Left lung (tissue), 10 donors: Measurements from ENCODE around the gene NME1. TPM values are rescaled to one million over a fixed set of nuclear protein-coding genes. Genes with fewer than 3 reads are reported as not detected.

Experiments
- ATAC-seq: fragments of 200-7000 bp; cut with Tn5 transposase; one replicate; pipeline ENCODE4 v1.9.1; 2020; ENCODE audit warnings: moderate library complexity
- DNase-seq, 4 donors: peaks; one replicate each; pipeline ENCODE4 v3.0.0-alpha.2; 2013 to 2020
- H3K27ac ChIP-seq, 2 donors: fragments of 200-600 bp; sonication (generic) in 1 of 2; one replicate each; pipeline versions ENCODE4 v1.5.0 to v1.8.0; 2020 to 2021
- H3K27me3 ChIP-seq, 2 donors: fragments of 200-600 bp; sonication (generic) in 1 of 2; one replicate each; pipeline versions ENCODE4 v1.5.0 to v1.8.0; 2020 to 2021
- H3K36me3 ChIP-seq, 2 donors: fragments of 200-600 bp; sonication (generic) in 1 of 2; one replicate each; pipeline versions ENCODE4 v1.5.0 to v1.8.0; 2020 to 2021
- H3K4me1 ChIP-seq, 2 donors: fragments of 200-600 bp; one replicate each; pipeline ENCODE4 v1.8.0; 2021
- H3K4me3 ChIP-seq, 2 donors: fragments of 200-600 bp; sonication (generic) in 1 of 2; one replicate each; pipeline versions ENCODE4 v1.5.0 to v1.8.0; 2020 to 2021; ENCODE audit warnings: mild to moderate bottlenecking in 1 of 2
- H3K9me3 ChIP-seq, 2 donors: fragments of 200-600 bp; sonication (generic) in 1 of 2; one replicate each; pipeline versions ENCODE4 v1.5.0 to v1.8.0; 2020 to 2021
- CTCF ChIP-seq, 2 donors: fragments of 200-600 bp; sonication (generic) in 1 of 2; IDR thresholded peaks; one replicate each; pipeline versions ENCODE4 v1.5.0 to v1.8.0; 2021; ENCODE audit warnings: antibody characterized with exemption in 2 of 2
- intact Hi-C, 2 donors: fragments of 100-400 bp; cut with DNase I; formaldehyde crosslinking; loops; one replicate each; pipeline versions ENCODE4 v1.11.2 to v1.14.2; 2022
- polyA plus RNA-seq, 6 donors: library from polyadenylated mRNA; unstranded; fragments of 120-200 nt; gene quantifications; one replicate each; pipeline ENCODE4 v1.2.1, GENCODE V29; 2013; ENCODE audit not compliant: insufficient read length in 6 of 6
- total RNA-seq, 2 donors: library from RNA; stranded (reverse); fragmentation: NEBNext Ultra II Directional; extraction: Animal tissue kit (Norgen Biotek cat#: 25700); gene quantifications; one replicate each; pipeline ENCODE4 v1.2.1, GENCODE V29; 2021
- donor health status: DM: no; HTN: yes; CAD: no.
- donor health status: DM: no; HTN: no; CAD: no.

Gene NME1
- total and polyA plus RNA-seq, 8 donors = 47.7 to 131 (median 59.1) TPM

GRCh38 chr17:51184124-51184523, 30.8 kb downstream of the NME1 start:
- no peak for TF ChIP-seq CTCF (IDR thresholded peaks at IDR 0.05)
- H3K4me1 ChIP-seq = no peaks in the 10 kb centered on the region
- DNase-seq = no peak
- ATAC-seq = no peak
- no peak overlapping the region for H3K4me3 ChIP-seq
- H3K27ac ChIP-seq = no peak overlapping the region
- intact Hi-C loops = no loop called here
- H3K27me3 ChIP-seq = no peaks in the 10 kb centered on the region
- H3K36me3 ChIP-seq = peaks cover 0 to 65% of the 10 kb centered on the region in 2 donors
- H3K9me3 ChIP-seq = no peaks in the 10 kb centered on the region

GRCh38 chr17:51185763-51186332, 32.5 kb downstream of the NME1 start:
- no peak for ATAC-seq
- no peak for DNase-seq
- Histone ChIP-seq H3K4me1 (no peaks in the 10 kb centered on the region), H3K27ac (no peak overlapping the region), H3K36me3 (peaks cover 0 to 75% of the 10 kb centered on the region in 2 donors), H3K4me3 (no peak overlapping the region), H3K27me3 (no peaks in the 10 kb centered on the region), H3K9me3 (no peaks in the 10 kb centered on the region)
- TF ChIP-seq CTCF (IDR thresholded peaks at IDR 0.05) = no peak
- intact Hi-C loops = no loop called here

GRCh38 chr17:51188271-51188833, 35.0 kb downstream of the NME1 start:
- ATAC-seq (no peak), DNase-seq (peak in 2 of 4 donors; percentile 58 to 71)
- Histone ChIP-seq H3K4me3 (no peak overlapping the region), H3K4me1 (no peaks in the 10 kb centered on the region), H3K36me3 (peaks cover 5 to 76% of the 10 kb centered on the region in 2 donors), H3K27ac (no peak overlapping the region), H3K9me3 (no peaks in the 10 kb centered on the region), H3K27me3 (no peaks in the 10 kb centered on the region)
- no peak for TF ChIP-seq CTCF (IDR thresholded peaks at IDR 0.05)
- intact Hi-C loops = no loop called here

- Histone ChIP-seq H3K4me1 (no peaks in the 10 kb centered on the region), H3K4me3 (no peak overlapping the region), H3K36me3 (peaks cover 5 to 78% of the 10 kb centered on the region in 2 donors), H3K27me3 (no peaks in the 10 kb centered on the region), H3K9me3 (no peaks in the 10 kb centered on the region), H3K27ac (no peak overlapping the region)
- TF ChIP-seq CTCF (IDR thresholded peaks at IDR 0.05) = no peak
- intact Hi-C loops = no loop called here
- ATAC-seq (no peak), DNase-seq (no peak)
These were observed 35.8 kb downstream of the NME1 start for GRCh38 chr17:51189162-51189561.

- peaks cover 5 to 78% of the 10 kb centered on the region in 2 donors for H3K36me3 ChIP-seq
- no peak for TF ChIP-seq CTCF (IDR thresholded peaks at IDR 0.05)
- intact Hi-C loops = loop anchor here in 1 of 2 donors (10.0 kb wide), 1 partner anchor 65 kb away; no protein-coding TSS in a partner anchor
- H3K4me1 ChIP-seq = no peaks in the 10 kb centered on the region
- H3K9me3 ChIP-seq = no peaks in the 10 kb centered on the region
- no peak overlapping the region for H3K27ac ChIP-seq
- H3K27me3 ChIP-seq = no peaks in the 10 kb centered on the region
- ATAC-seq (no peak), DNase-seq (no peak)
- H3K4me3 ChIP-seq = no peak overlapping the region
These were observed 36.3 kb downstream of the NME1 start for GRCh38 chr17:51189628-51190027.
